CD4-positive, alpha-beta T cell (primary cell): ENCODE results near the gene ATP2A3. TPM values are rescaled to one million over a fixed set of nuclear protein-coding genes. Genes with fewer than 3 reads are reported as not detected.

ENCODE experiments used
- ATAC-seq: fragments of 200-7000 bp; cut with Tn5 transposase; one replicate; pipeline ENCODE4 v1.10.0; 2022; ENCODE audit warnings: mild to moderate bottlenecking; ENCODE audit not compliant: poor library complexity
- CTCF ChIA-PET: fragments of 350-600 bp; sonication (Branson Sonifier 250); formaldehyde crosslinking; loops from one replicate; lab custom pipeline; 2021; ENCODE audit warnings: antibody characterized with exemption, inconsistent platforms; lab: Charles Lee
- POLR2A ChIA-PET: fragments of 350-600 bp; sonication (Branson Sonifier 250); formaldehyde crosslinking; loops from one replicate; lab custom pipeline; 2021; ENCODE audit warnings: antibody characterized with exemption, inconsistent platforms; lab: Charles Lee
- DNase-seq, 14 experiments: peaks; one replicate each; pipeline ENCODE4 v3.0.0-alpha.2; 2013 to 2020; ENCODE audit warnings: mixed read lengths in 2 of 14
- H3K27ac ChIP-seq, 2 donors: one replicate each; pipeline versions ENCODE4 v1.5.1 to v1.7.0; 2013; ENCODE audit warnings: low read length in 2 of 2, low read depth in 1 of 2, mild to moderate bottlenecking in 1 of 2
- H3K27me3 ChIP-seq, 2 experiments: 1 replicate in 1 of 2; 2 replicates in 1 of 2; pipeline versions ENCODE4 v1.6.1 to v1.7.0; 2013; ENCODE audit warnings: low read length in 2 of 2, control low read depth in 1 of 2, mild to moderate bottlenecking in 1 of 2, moderate library complexity in 1 of 2; ENCODE audit not compliant: insufficient read depth in 2 of 2, control insufficient read depth in 1 of 2
- H3K36me3 ChIP-seq: one replicate; pipeline ENCODE4 v1.6.1; 2013; ENCODE audit warnings: low read length, control low read depth; ENCODE audit not compliant: insufficient read depth
- H3K4me1 ChIP-seq: one replicate; pipeline ENCODE4 v1.6.1; 2013; ENCODE audit warnings: low read length, control low read depth; ENCODE audit not compliant: insufficient read depth
- H3K4me3 ChIP-seq: one replicate; pipeline ENCODE4 v1.5.1; 2013; ENCODE audit warnings: mild to moderate bottlenecking, low read length, moderate library complexity
- H3K9me3 ChIP-seq, 2 experiments: 1 replicate in 1 of 2; 2 replicates in 1 of 2; pipeline versions ENCODE4 v1.6.1 to v1.7.0; 2013; ENCODE audit warnings: low read length in 2 of 2, mild to moderate bottlenecking in 2 of 2, control low read depth in 1 of 2, moderate library complexity in 1 of 2; ENCODE audit not compliant: control insufficient read depth in 1 of 2, insufficient read depth in 1 of 2
- H3K27ac Mint-ChIP-seq: one replicate; pipeline ENCODE4 v1.8.0; 2020; ENCODE audit warnings: mixed read lengths
- H3K27me3 Mint-ChIP-seq: one replicate; pipeline ENCODE4 v1.8.0; 2021; ENCODE audit warnings: mixed read lengths
- H3K36me3 Mint-ChIP-seq: one replicate; pipeline ENCODE4 v1.8.0; 2021; ENCODE audit warnings: low read depth, mixed read lengths
- H3K4me1 Mint-ChIP-seq: one replicate; pipeline ENCODE4 v1.8.0; 2021; ENCODE audit warnings: low read depth, mixed read lengths
- H3K4me3 Mint-ChIP-seq: one replicate; pipeline ENCODE4 v1.8.0; 2020; ENCODE audit warnings: mild to moderate bottlenecking, mixed read lengths
- H3K9me3 Mint-ChIP-seq: one replicate; pipeline ENCODE4 v1.8.0; 2020; ENCODE audit warnings: mixed read lengths
- CTCF ChIP-seq: fragments of 200-600 bp; IDR thresholded peaks from one replicate; pipeline ENCODE4 v1.8.0; 2022; ENCODE audit warnings: antibody characterized with exemption, mild to moderate bottlenecking
- intact Hi-C, 2 experiments: fragments of 100-400 bp; cut with DNase I in 1 of 2; cut with micrococcal nuclease in 1 of 2; formaldehyde crosslinking; loops; one replicate each; pipeline versions ENCODE4 v1.15.1 to v1.9.0; 2023 to 2025; cut with DNase I, micrococcal nuclease
- total RNA-seq, 174 experiments: library from RNA in 2 of 174; stranded (reverse) in 2 of 174; gene quantifications; one replicate each; pipeline ENCODE4 v1.2.3 and lab custom pipeline; 2021 to 2026

Gene ATP2A3
- total RNA-seq, 2 experiments from 2014 or later: 197 to 199 TPM

GRCh38 chr17:3882276-3882675 lies 82.0 kb downstream of the ATP2A3 start:
- Histone ChIP-seq H3K27ac (no peak overlapping the region), H3K9me3 (no peaks in the 10 kb centered on the region), H3K4me3 (no peak overlapping the region), H3K4me1 (peaks cover 14% of the 10 kb centered on the region), H3K36me3 (peaks cover 17% of the 10 kb centered on the region), H3K27me3 (no peaks in the 10 kb centered on the region)
- no peak overlapping the region for H3K4me3 Mint-ChIP-seq
- no peak for TF ChIP-seq CTCF
- no peaks in the 10 kb centered on the region for H3K27me3 Mint-ChIP-seq
- ATAC-seq: no peak
- intact Hi-C loops: no loop called here
- H3K27ac Mint-ChIP-seq: no peak overlapping the region
- H3K9me3 Mint-ChIP-seq: no peaks in the 10 kb centered on the region
- ChIA-PET CTCF (no interaction called here), POLR2A (no interaction called here)
- peaks cover 19% of the 10 kb centered on the region for H3K36me3 Mint-ChIP-seq
- peaks cover 12% of the 10 kb centered on the region for H3K4me1 Mint-ChIP-seq
- no peak for DNase-seq

GRCh38 chr17:3880983-3881382 lies 83.3 kb downstream of the ATP2A3 start:
- H3K27me3 Mint-ChIP-seq: no peaks in the 10 kb centered on the region
- peaks cover 29% of the 10 kb centered on the region for H3K36me3 Mint-ChIP-seq
- intact Hi-C loops: no loop called here
- Histone ChIP-seq H3K4me1 (peaks cover 1% of the 10 kb centered on the region), H3K4me3 (no peak overlapping the region), H3K9me3 (no peaks in the 10 kb centered on the region), H3K27ac (no peak overlapping the region), H3K36me3 (peaks cover 17% of the 10 kb centered on the region), H3K27me3 (no peaks in the 10 kb centered on the region)
- H3K27ac Mint-ChIP-seq: no peak overlapping the region
- H3K9me3 Mint-ChIP-seq: no peaks in the 10 kb centered on the region
- H3K4me3 Mint-ChIP-seq: no peak overlapping the region
- ChIA-PET CTCF (no interaction called here), POLR2A (interaction anchor here (0.8 kb wide), 1 partner anchor 24 kb away, joined by 3 read pairs; no protein-coding TSS in a partner anchor)
- no peaks in the 10 kb centered on the region for H3K4me1 Mint-ChIP-seq
- no peak for DNase-seq
- no peak for TF ChIP-seq CTCF
- ATAC-seq: no peak

GRCh38 chr17:3879591-3880417 lies 84.4 kb downstream of the ATP2A3 start:
- H3K4me3 ChIP-seq: no peak overlapping the region
- ChIA-PET CTCF (no interaction called here), POLR2A (interaction anchor here (1.4 kb wide), 1 partner anchor 13 kb away, joined by 3 read pairs; the partner anchor contains the start of gene CAMKK1)
- H3K27ac ChIP-seq: no peak overlapping the region
- DNase-seq: no peak
- no peaks in the 10 kb centered on the region for H3K4me1 ChIP-seq
- Mint-ChIP-seq H3K9me3 (no peaks in the 10 kb centered on the region), H3K27ac (no peak overlapping the region), H3K27me3 (no peaks in the 10 kb centered on the region), H3K4me1 (no peaks in the 10 kb centered on the region), H3K4me3 (no peak overlapping the region), H3K36me3 (peaks cover 32% of the 10 kb centered on the region)
- H3K27me3 ChIP-seq: no peaks in the 10 kb centered on the region
- intact Hi-C loops: no loop called here
- no peak for ATAC-seq
- TF ChIP-seq CTCF: no peak
- H3K36me3 ChIP-seq: peaks cover 11% of the 10 kb centered on the region
- H3K9me3 ChIP-seq: no peaks in the 10 kb centered on the region
